Endothelial cell (in vitro differentiated cells): ENCODE measurements around the gene SLC25A3. TPM values are rescaled to one million over a fixed set of nuclear protein-coding genes. Genes with fewer than 3 reads are reported as not detected.
"Not testable (repeated sequence)": the region's sequence is repeated elsewhere in the genome, so short reads cannot be mapped to it uniquely, and the experiment has no call there.

Experiments used
- DNase-seq: peaks from one replicate; pipeline ENCODE4 v3.0.0; 2021; ENCODE audit warnings: low spot score
- H3K27ac Mint-ChIP-seq: one replicate; pipeline ENCODE4 v1.8.0; 2021; ENCODE audit warnings: mixed read lengths, inconsistent platforms; ENCODE audit not compliant: unreplicated experiment
- H3K27me3 Mint-ChIP-seq: one replicate; pipeline ENCODE4 v1.8.0; 2021; ENCODE audit warnings: mild to moderate bottlenecking, moderate library complexity, mixed read lengths, inconsistent platforms; ENCODE audit not compliant: unreplicated experiment
- H3K36me3 Mint-ChIP-seq: one replicate; pipeline ENCODE4 v1.8.0; 2021; ENCODE audit warnings: mild to moderate bottlenecking, low read depth, mixed read lengths, inconsistent platforms; ENCODE audit not compliant: unreplicated experiment
- H3K4me1 Mint-ChIP-seq: one replicate; pipeline ENCODE4 v1.8.0; 2021; ENCODE audit warnings: mild to moderate bottlenecking, mixed read lengths, inconsistent platforms; ENCODE audit not compliant: unreplicated experiment
- H3K4me3 Mint-ChIP-seq: one replicate; pipeline ENCODE4 v1.8.0; 2021; ENCODE audit warnings: mild to moderate bottlenecking, mixed read lengths, inconsistent platforms; ENCODE audit not compliant: unreplicated experiment
- H3K9me3 Mint-ChIP-seq: one replicate; pipeline ENCODE4 v1.8.0; 2021; ENCODE audit warnings: mixed read lengths, inconsistent platforms; ENCODE audit not compliant: unreplicated experiment
- CTCF ChIP-seq: fragments of 200-600 bp; sonication (generic); IDR thresholded peaks from one replicate; pipeline ENCODE4 v1.5.0; 2021; ENCODE audit warnings: antibody characterized with exemption; ENCODE audit not compliant: unreplicated experiment
- total RNA-seq: library from RNA; stranded (reverse); fragmentation: NEBNext Ultra II Directional; extraction: Animal tissue kit (Norgen Biotek cat#: 25700); gene quantifications from one replicate; pipeline ENCODE4 v1.2.1, GENCODE V29; 2021; ENCODE audit not compliant: unreplicated experiment

SLC25A3 gene
- total RNA-seq, 1 donor from 2014 or later, result 718 TPM

- DNase-seq, result peak; percentile 24
- H3K27ac Mint-ChIP-seq, result peak overlapping the region; percentile 98
- peak overlapping the region; percentile 99 for H3K4me3 Mint-ChIP-seq
- peaks cover 20% of the 10 kb centered on the region for H3K4me1 Mint-ChIP-seq
- H3K9me3 Mint-ChIP-seq, result no peaks in the 10 kb centered on the region
- TF ChIP-seq CTCF, result no peak
- H3K27me3 Mint-ChIP-seq, result peaks cover 2% of the 10 kb centered on the region
- H3K36me3 Mint-ChIP-seq, result peaks cover 17% of the 10 kb centered on the region
Observed at GRCh38 chr12:98594050-98594835, 757 bp downstream of the SLC25A3 start.

- no peak for TF ChIP-seq CTCF
- H3K27me3 Mint-ChIP-seq, result peaks cover 2% of the 10 kb centered on the region
Observed at GRCh38 chr12:98595243-98595988, 1.9 kb downstream of the SLC25A3 start.

GRCh38 chr12:98597313-98597712, 3.8 kb downstream of the SLC25A3 start:
- H3K27ac Mint-ChIP-seq, H3K4me3 Mint-ChIP-seq, H3K27me3 Mint-ChIP-seq, DNase-seq, H3K9me3 Mint-ChIP-seq: not testable (repeated sequence)
- Mint-ChIP-seq H3K36me3 (peaks cover 26% of the 10 kb centered on the region), H3K4me1 (peaks cover 18% of the 10 kb centered on the region)

More at GRCh38 chr12:98595243-98595988, 1.9 kb downstream of the SLC25A3 start:
- Mint-ChIP-seq H3K27ac (no peak overlapping the region), H3K4me1 (peaks cover 20% of the 10 kb centered on the region), H3K4me3 (peak overlapping the region; percentile 99), H3K9me3 (no peaks in the 10 kb centered on the region), H3K36me3 (peaks cover 17% of the 10 kb centered on the region)
- no peak for DNase-seq

GRCh38 chr12:98601924-98602323, 8.4 kb downstream of the SLC25A3 start:
- Mint-ChIP-seq H3K4me3 (no peak overlapping the region), H3K4me1 (no peaks in the 10 kb centered on the region), H3K27ac (no peak overlapping the region), H3K27me3 (peaks cover under 1% of the 10 kb centered on the region), H3K9me3 (no peaks in the 10 kb centered on the region), H3K36me3 (peaks cover 24% of the 10 kb centered on the region)
- no peak for DNase-seq
- peak; percentile 15 for TF ChIP-seq CTCF

GRCh38 chr12:98606359-98606988, 13.0 kb downstream of the SLC25A3 start:
- H3K27ac Mint-ChIP-seq, result no peak overlapping the region
- peaks cover 2% of the 10 kb centered on the region for H3K27me3 Mint-ChIP-seq
- DNase-seq, result no peak
- H3K9me3 Mint-ChIP-seq, result no peaks in the 10 kb centered on the region
- no peak overlapping the region for H3K4me3 Mint-ChIP-seq
- TF ChIP-seq CTCF, result no peak
- no peaks in the 10 kb centered on the region for H3K4me1 Mint-ChIP-seq
- H3K36me3 Mint-ChIP-seq, result peaks cover 10% of the 10 kb centered on the region
